Keratinocyte (primary cell): ENCODE results near the gene ZC3H7A.

Experiments
- CTCF ChIP-seq, 3 experiments: IDR thresholded peaks in 1 of 3; conservative IDR thresholded peaks in 1 of 3; optimal IDR thresholded peaks in 1 of 3; 2 replicates in 2 of 3; 3 replicates in 1 of 3; pipeline versions ENCODE3 to v1.5.1; 2011; ENCODE audit warnings: low read length in 3 of 3, mild to moderate bottlenecking in 3 of 3, moderate library complexity in 2 of 3, control low read depth in 1 of 3, inconsistent platforms in 1 of 3; ENCODE audit not compliant: insufficient read depth in 2 of 3; ENCODE audit errors: extremely low read depth in 1 of 3
- EZH2 ChIP-seq: IDR thresholded peaks from one replicate; pipeline ENCODE4 v1.6.1; 2012; ENCODE audit warnings: inconsistent platforms, mild to moderate bottlenecking, low read length, moderate library complexity

- TF ChIP-seq CTCF (optimal IDR thresholded peaks at IDR 0.05 in 1 of 3, IDR thresholded peaks at IDR 0.05 in 1 of 3, conservative IDR thresholded peaks at IDR 0.05 in 1 of 3; ENCODE audit: extremely low read depth in 1 of 3, insufficient read depth in 2 of 3, low read length in 3 of 3) (no peak), EZH2 (no peak)
Measured at GRCh38 chr16:11742536-11743307, 54.3 kb downstream of the ZC3H7A start, which contains the start of gene TXNDC11.
